ENCODE measurements around the gene FANCG. TPM values are rescaled to one million over a fixed set of nuclear protein-coding genes. Genes with fewer than 3 reads are reported as not detected.
A peak's percentile ranks its signal among the peaks of the same experiment; 100 is the strongest.

Gene FANCG
- total RNA-seq, 1 experiment from 2014 or later = 73.8 TPM

GRCh38 chr9:35042891-35043545, 36.7 kb downstream of the FANCG start:
- TF ChIP-seq CTCF (IDR thresholded peaks at IDR 0.05) (no peak), REST (IDR thresholded peaks at IDR 0.05; ENCODE audit: insufficient read depth in 1 of 2, low read depth in 2 of 2, low read length in 1 of 2) (no peak), POLR2AphosphoS5 (IDR thresholded peaks at IDR 0.05; ENCODE audit: low read depth, low read length) (no peak), TCF7L2 (IDR thresholded peaks at IDR 0.05; ENCODE audit: low read depth, low read length) (no peak), SIN3A (IDR thresholded peaks at IDR 0.05; ENCODE audit: borderline replicate concordance, insufficient read depth, low read depth, low read length) (no peak)
- no peaks in the 10 kb centered on the region for H3K27me3 ChIP-seq (ENCODE audit: control insufficient read depth, insufficient read depth, low read length)
- POLR2A ChIA-PET = interaction anchor here (0.6 kb wide), 2 partner anchors 54 to 363 kb away, joined by 3 to 9 read pairs; partner anchors contain the start of gene DNAJB5
- no peak for ATAC-seq
- CTCF ChIA-PET = interaction anchor here (0.5 kb wide), 1 partner anchor 53 kb away, joined by 4 read pairs; no protein-coding TSS in a partner anchor
- BruUV-seq (replicated peaks) = no TSS peak
- DNase-seq (ENCODE audit: low read depth, low spot score) = no peak
- H3K36me3 ChIP-seq (ENCODE audit: control insufficient read depth, insufficient read depth, low read length) = 0 out of 2 replicates have a peak, but pooled peaks cover under 1% of the 10 kb centered on the region
- in situ Hi-C loops (cut with HindIII; ENCODE audit: low pct_unique_long_range_greater_than_20kb, low sequenced_read_pairs) (no loop called here), intact Hi-C loops (cut with micrococcal nuclease; ENCODE audit: unreplicated experiment) (no loop called here)
- no peak overlapping the region for H3K27ac ChIP-seq (ENCODE audit: low read length)
- no peak overlapping the region for H3K4me3 ChIP-seq (ENCODE audit: low read depth in 2 of 2, low read length in 2 of 2)
- no peaks in the 10 kb centered on the region for H3K4me1 ChIP-seq (ENCODE audit: control insufficient read depth, insufficient read depth, low read length)
- no peaks in the 10 kb centered on the region for H3K9me3 ChIP-seq (ENCODE audit: control insufficient read depth, insufficient read depth, low read depth, low read length)

GRCh38 chr9:35042081-35042604, 37.6 kb downstream of the FANCG start:
- CTCF ChIA-PET = no interaction called here
- in situ Hi-C loops (cut with HindIII; ENCODE audit: low pct_unique_long_range_greater_than_20kb, low sequenced_read_pairs) = no loop called here

More at GRCh38 chr9:35042081-35042604, 37.6 kb downstream of the FANCG start:
- POLR2A ChIA-PET = no interaction called here
- ATAC-seq = 0 out of 2 replicates have a peak, but pooled peaks have one; percentile 26
- H3K36me3 ChIP-seq (ENCODE audit: control insufficient read depth, insufficient read depth, low read length) = no peaks in the 10 kb centered on the region
- no peak overlapping the region for H3K27ac ChIP-seq (ENCODE audit: low read length)
- intact Hi-C loops (cut with micrococcal nuclease; ENCODE audit: unreplicated experiment) = no loop called here
- no peaks in the 10 kb centered on the region for H3K27me3 ChIP-seq (ENCODE audit: control insufficient read depth, insufficient read depth, low read length)
- no peaks in the 10 kb centered on the region for H3K4me1 ChIP-seq (ENCODE audit: control insufficient read depth, insufficient read depth, low read length)
- no peak for DNase-seq (ENCODE audit: low read depth, low spot score)
- no peak for TF ChIP-seq TCF7L2 (IDR thresholded peaks at IDR 0.05; ENCODE audit: low read depth, low read length)
- TF ChIP-seq CTCF (IDR thresholded peaks at IDR 0.05) = no peak
- TF ChIP-seq REST (IDR thresholded peaks at IDR 0.05; ENCODE audit: insufficient read depth in 1 of 2, low read depth in 2 of 2, low read length in 1 of 2) = no peak
- no peak for TF ChIP-seq POLR2AphosphoS5 (IDR thresholded peaks at IDR 0.05; ENCODE audit: low read depth, low read length)
- TF ChIP-seq SIN3A (IDR thresholded peaks at IDR 0.05; ENCODE audit: borderline replicate concordance, insufficient read depth, low read depth, low read length) = no peak
- no peak overlapping the region for H3K4me3 ChIP-seq (ENCODE audit: low read depth in 2 of 2, low read length in 2 of 2)
- no TSS peak for BruUV-seq (replicated peaks)
- H3K9me3 ChIP-seq (ENCODE audit: control insufficient read depth, insufficient read depth, low read depth, low read length) = no peaks in the 10 kb centered on the region

Data from Panc1 (cell line).